HepG2 (cell line): ENCODE results near the gene HOXA10. TPM values are rescaled to one million over a fixed set of nuclear protein-coding genes. Genes with fewer than 3 reads are reported as not detected.
A peak's percentile ranks its signal among the peaks of the same experiment; 100 is the strongest.

ENCODE experiments used
- ARID3A ChIP-seq: IDR thresholded peaks from 2 replicates; pipeline ENCODE4 v1.6.1; 2012; ENCODE audit warnings: low read depth, low read length, improper control_type of control experiment
- CEBPZ ChIP-seq: IDR thresholded peaks from 2 replicates; pipeline ENCODE4 v1.6.1; 2012; ENCODE audit warnings: low read length, improper control_type of control experiment
- ETV6 ChIP-seq: sonication (generic); formaldehyde crosslinking; conservative IDR thresholded peaks from 2 replicates; pipeline ENCODE4 v1.4.0; 2020; ENCODE audit warnings: missing genetic modification reagents
- FOXO1 ChIP-seq: sonication (generic); formaldehyde crosslinking; IDR thresholded peaks from 2 replicates; pipeline ENCODE4 v1.4.0; 2020; ENCODE audit warnings: missing genetic modification reagents
- GFI1 ChIP-seq: sonication (generic); formaldehyde crosslinking; IDR thresholded peaks from 2 replicates; pipeline ENCODE4 v1.5.0; 2020; ENCODE audit warnings: missing genetic modification reagents, mild to moderate bottlenecking, borderline replicate concordance
- NFRKB ChIP-seq: fragments of 450-650 bp; IDR thresholded peaks from 2 replicates; pipeline ENCODE4 v1.6.1; 2017
- NR2F6 ChIP-seq, 2 experiments: IDR thresholded peaks; 2 replicates each; pipeline ENCODE4 v1.6.1; 2016; ENCODE audit warnings: antibody characterized with exemption in 1 of 2, mild to moderate bottlenecking in 1 of 2
- PRDM4 ChIP-seq: sonication (generic); formaldehyde crosslinking; IDR thresholded peaks from 2 replicates; pipeline ENCODE4 v1.9.0; 2021; ENCODE audit warnings: missing genetic modification reagents, borderline replicate concordance
- PRPF4 ChIP-seq: fragments of 200-400 bp; formaldehyde crosslinking; IDR thresholded peaks from 2 replicates; pipeline ENCODE4 v1.6.1; 2016; ENCODE audit warnings: low read length, low read depth; ENCODE audit not compliant: poor library complexity, severe bottlenecking
- SMYD3 ChIP-seq: sonication (generic); formaldehyde crosslinking; IDR thresholded peaks from 2 replicates; pipeline ENCODE4 v1.8.1; 2023; ENCODE audit warnings: mild to moderate bottlenecking, missing genetic modification reagents
- SOX13 ChIP-seq, 3 experiments: fragments of 450-650 bp in 1 of 3; sonication (generic) in 1 of 3; formaldehyde crosslinking in 1 of 3; IDR thresholded peaks in 2 of 3; conservative IDR thresholded peaks in 1 of 3; 2 replicates each; pipeline versions ENCODE4 v1.5.0 to v1.6.1; 2016 to 2020; ENCODE audit warnings: antibody characterized with exemption in 1 of 3, mild to moderate bottlenecking in 1 of 3, missing compliant biosample characterization in 1 of 3, missing genetic modification reagents in 1 of 3, moderate library complexity in 1 of 3
- SP1 ChIP-seq, 2 experiments: fragments of 450-650 bp in 1 of 2; sonication (generic) in 1 of 2; formaldehyde crosslinking in 1 of 2; IDR thresholded peaks; 2 replicates each; pipeline versions ENCODE4 v1.4.0 to v1.6.1; 2016 to 2020; ENCODE audit warnings: missing genetic modification reagents in 1 of 2
- SUZ12 ChIP-seq: fragments of 150-350 bp; IDR thresholded peaks from 2 replicates; pipeline ENCODE4 v1.6.1; 2014; ENCODE audit warnings: low read depth, low read length
- ZFAT ChIP-seq: sonication (generic); formaldehyde crosslinking; conservative IDR thresholded peaks from 2 replicates; pipeline ENCODE4 v1.8.1; 2023; ENCODE audit warnings: missing genetic modification reagents, inconsistent platforms
- ZMYM3 ChIP-seq: sonication (generic); formaldehyde crosslinking; IDR thresholded peaks from 2 replicates; pipeline ENCODE4 v1.5.1; 2020; ENCODE audit warnings: mild to moderate bottlenecking, missing genetic modification reagents
- ZNF205 ChIP-seq: IDR thresholded peaks from 2 replicates; pipeline ENCODE4 v1.6.1; 2018; ENCODE audit warnings: missing biosample characterization, missing genetic modification reagents
- ZNF224 ChIP-seq: sonication (generic); formaldehyde crosslinking; IDR thresholded peaks from 2 replicates; pipeline ENCODE4 v1.5.0; 2020; ENCODE audit warnings: mild to moderate bottlenecking, missing genetic modification reagents
- ZNF326 ChIP-seq: sonication (generic); formaldehyde crosslinking; IDR thresholded peaks from 2 replicates; pipeline ENCODE4 v1.4.0; 2020; ENCODE audit warnings: missing genetic modification reagents, borderline replicate concordance
- ZNF547 ChIP-seq: sonication (generic); formaldehyde crosslinking; IDR thresholded peaks from 2 replicates; pipeline ENCODE4 v1.5.1; 2020; ENCODE audit warnings: mild to moderate bottlenecking, missing genetic modification reagents
- ZNF691 ChIP-seq: sonication (generic); formaldehyde crosslinking; IDR thresholded peaks from 2 replicates; pipeline ENCODE4 v1.4.0; 2020; ENCODE audit warnings: missing genetic modification reagents, low read depth, mild to moderate bottlenecking, borderline replicate concordance
- polyA plus RNA-seq, 8 experiments: library from polyadenylated mRNA; depleted of rRNA in 3 of 8; stranded (reverse) in 7 of 8; unstranded in 1 of 8; fragments of >200 nt; fragmentation: Illumina TruSeq in 4 of 8; extraction: Trizol in 4 of 8; gene quantifications; 2 replicates each; pipeline versions ENCODE4 v1.2.1 to v1.2.3, GENCODE V29; 2011 to 2016; ENCODE audit warnings: low read depth in 4 of 8, missing spikeins in 1 of 8, mixed read lengths in 1 of 8; ENCODE audit not compliant: insufficient read depth in 1 of 8
- total RNA-seq, 5 experiments: library from RNA; depleted of rRNA; stranded (reverse); fragments of >200 nt; fragmentation: Illumina TruSeq; extraction: Trizol; gene quantifications; 2 replicates each; pipeline ENCODE4 v1.2.3, GENCODE V29; 2016; ENCODE audit warnings: low read depth in 1 of 5

Gene HOXA10
- total and polyA plus RNA-seq, 2 of the 13 experiments (the other 11 are each of a cell fraction or from before 2014, with no cell fraction given): not detected

GRCh38 chr7:27130540-27131389, 43.4 kb downstream of the HOXA10 start, which contains the start of gene HOXA4 (continued):
- TF ChIP-seq CEBPZ (no peak), ZNF691 (CRISPR knock-in tag) (no peak), ZNF205 (CRISPR knock-in tag) (0 out of 2 replicates have a peak, but pooled peaks have one; percentile 33), ZMYM3 (CRISPR knock-in tag) (no peak), ZNF547 (CRISPR knock-in tag) (peak; percentile 84), SMYD3 (CRISPR knock-in tag) (peak; percentile 82; the same call in 1 of the 2 replicates), SUZ12 (no peak), NR2F6 (IDR thresholded peaks at IDR 0.05) (no peak), NR2F6 (CRISPR knock-in tag; IDR thresholded peaks at IDR 0.05) (no peak), SP1 (IDR thresholded peaks at IDR 0.05) (no peak), SP1 (CRISPR knock-in tag; IDR thresholded peaks at IDR 0.05) (0 out of 2 replicates have a peak, but pooled peaks have one; percentile 52), FOXO1 (CRISPR knock-in tag) (peak; percentile 32; the same call in 1 of the 2 replicates), ZNF224 (CRISPR knock-in tag) (no peak), SOX13 (IDR thresholded peaks at IDR 0.05) (no peak), SOX13 (CRISPR knock-in tag; conservative IDR thresholded peaks at IDR 0.05 in 1 of 2, IDR thresholded peaks at IDR 0.05 in 1 of 2) (peak in 1 of 2 experiments; percentile 51; a peak in 1 of 4 replicates), GFI1 (CRISPR knock-in tag) (peak; percentile 65; the same call in 1 of the 2 replicates), PRDM4 (no peak), PRPF4 (peak; percentile 100), ETV6 (CRISPR knock-in tag) (0 out of 2 replicates have a peak, but pooled peaks have one; percentile 31), ARID3A (no peak), ZNF326 (CRISPR knock-in tag) (no peak), NFRKB (no peak), ZFAT (no peak)
